MG63 (cell line): ENCODE data around the gene FRMD3. TPM values are rescaled to one million over a fixed set of nuclear protein-coding genes. Genes with fewer than 3 reads are reported as not detected.

Experiments used
- DNase-seq: peaks from one replicate; pipeline ENCODE4 v3.0.0-alpha.2; 2020
- H3K27me3 ChIP-seq: fragments of 250-450 bp; sonication (Bioruptor Pico); 2 replicates; pipeline ENCODE4 v1.5.1; 2020; ENCODE audit warnings: mild to moderate bottlenecking, moderate library complexity
- H3K36me3 ChIP-seq: fragments of 250-450 bp; sonication (Bioruptor Pico); 2 replicates; pipeline ENCODE4 v1.5.1; 2020; ENCODE audit warnings: mild to moderate bottlenecking, moderate library complexity
- H3K4me3 ChIP-seq: fragments of 250-450 bp; sonication (Bioruptor Pico); 2 replicates; pipeline ENCODE4 v1.5.1; 2020; ENCODE audit warnings: mild to moderate bottlenecking, moderate library complexity
- H3K9me3 ChIP-seq: fragments of 250-450 bp; sonication (Bioruptor Pico); 2 replicates; pipeline ENCODE4 v1.5.1; 2020; ENCODE audit warnings: mild to moderate bottlenecking, moderate library complexity
- total RNA-seq: library from RNA; depleted of rRNA; stranded (reverse); fragments of >200 nt; shearing (Covaris generic); gene quantifications from 2 replicates; pipeline ENCODE4 v1.2.3, GENCODE V29; 2014; ENCODE audit warnings: low replicate concordance; rRNA removed

Gene FRMD3
- 1.1 TPM in 1 of 2 replicates, not detected in the other for total RNA-seq

DNA sequence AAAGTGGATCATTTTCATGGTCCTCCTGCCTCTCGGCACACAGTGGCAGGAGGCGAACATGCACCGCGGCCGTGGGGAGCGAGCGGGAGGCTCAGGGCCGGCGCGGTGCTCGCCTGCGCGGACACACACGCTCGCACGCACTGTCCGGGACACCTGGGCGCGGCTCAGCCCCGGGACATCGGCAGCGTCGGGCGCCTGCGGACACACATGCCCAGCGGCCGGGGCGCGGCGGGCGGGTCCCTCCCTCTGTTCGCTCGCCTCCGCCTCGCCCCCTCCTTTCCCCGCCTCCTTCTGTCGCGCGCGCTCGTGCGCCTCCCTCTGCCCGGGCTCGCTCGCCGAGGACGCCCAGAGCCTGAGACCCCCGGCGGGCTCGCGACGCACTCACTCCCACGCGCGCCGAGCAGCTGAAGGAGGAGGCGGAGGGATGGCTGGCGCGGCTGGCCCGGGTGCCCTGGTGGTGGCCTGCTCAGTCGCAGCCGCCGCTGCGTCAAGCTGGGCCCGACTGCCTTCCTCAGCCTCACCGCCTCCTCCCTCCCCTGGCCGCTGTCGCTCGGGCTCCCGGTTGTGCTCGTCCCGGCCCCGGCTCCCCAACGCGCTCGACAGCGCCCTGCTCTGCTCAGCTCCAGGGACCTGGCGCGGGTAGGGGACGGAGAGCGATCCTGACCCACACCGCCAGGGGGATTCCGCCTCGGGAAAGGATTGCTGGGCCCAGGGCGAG is at the start of gene FRMD3:
FRMD3 (minus strand) TSS at position 230 of the 718 bp plus-strand sequence; CDS start at position 60, 170 bp downstream.
- H3K9me3 ChIP-seq: no peaks in the 10 kb centered on the region
- peak within 1 kb of the TSS; percentile 42 for H3K4me3 ChIP-seq
- H3K36me3 ChIP-seq: no peaks in the 10 kb centered on the region
- DNase-seq: peak; percentile 51
- peaks cover 3% of the 10 kb centered on the region; the same call in 1 of the 2 replicates for H3K27me3 ChIP-seq

DNA sequence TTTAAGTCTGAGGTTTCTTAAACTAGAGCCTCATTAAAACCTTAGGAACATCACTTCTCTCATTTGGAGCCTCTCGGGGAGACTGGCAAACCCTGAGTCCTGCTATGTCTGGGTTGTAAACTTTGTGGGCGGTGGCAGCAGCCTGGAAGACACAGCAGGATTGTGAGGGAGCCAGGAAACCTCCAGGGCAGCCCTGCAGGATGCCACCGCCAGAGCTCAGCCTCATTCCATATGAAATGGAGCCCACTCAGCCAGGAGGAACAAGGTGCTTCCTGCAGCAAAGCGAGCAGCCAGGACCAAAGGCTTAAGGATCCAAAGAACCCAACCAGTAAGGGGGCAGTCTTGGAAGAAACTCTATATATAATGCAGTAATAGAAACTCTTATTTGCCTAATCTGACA is 46.8 kb upstream of the FRMD3 start:
- Histone ChIP-seq H3K4me3 (no peak overlapping the region), H3K9me3 (no peaks in the 10 kb centered on the region), H3K27me3 (no peaks in the 10 kb centered on the region), H3K36me3 (no peaks in the 10 kb centered on the region)
- DNase-seq: no peak

DNA sequence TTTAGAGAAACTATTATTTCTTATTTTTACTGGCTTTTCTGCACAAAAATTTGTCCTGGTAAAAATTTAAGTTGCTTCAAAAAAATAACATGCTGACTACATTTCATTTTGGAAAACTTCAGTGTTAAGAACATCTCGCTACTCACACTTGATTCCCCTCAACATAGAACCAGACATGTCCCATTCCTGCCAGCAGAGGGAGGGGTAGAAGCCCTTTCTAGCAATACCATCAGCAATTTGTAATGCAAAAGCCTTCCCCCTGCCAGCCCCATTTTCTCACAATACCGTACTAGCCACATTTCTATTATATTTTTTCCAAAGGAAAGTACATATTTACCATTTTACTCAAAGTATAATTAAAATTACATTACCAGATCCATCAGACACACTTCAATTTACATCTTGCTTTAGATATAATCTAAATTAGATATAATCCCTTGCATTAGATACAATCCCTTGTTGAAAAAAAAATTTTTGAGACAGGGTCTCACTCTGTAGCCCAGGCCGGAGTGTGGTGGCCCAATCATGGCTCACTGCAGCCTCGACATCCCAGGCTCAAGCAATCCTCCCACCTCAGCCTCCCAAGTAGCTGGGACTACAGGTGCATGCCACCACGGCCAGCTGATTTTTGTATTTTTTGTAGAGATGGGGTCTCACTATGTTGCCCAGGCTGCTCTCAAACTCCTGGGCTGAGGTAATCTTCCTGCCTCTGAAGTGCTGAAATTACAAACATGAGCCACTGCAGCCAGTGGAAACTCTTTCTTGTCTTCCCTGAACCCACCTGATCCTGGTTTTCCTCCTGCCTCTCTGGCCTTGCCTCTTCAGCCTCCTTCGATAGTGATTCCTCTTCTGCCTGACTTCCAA is 45.2 kb upstream of the FRMD3 start:
- no peaks in the 10 kb centered on the region for H3K27me3 ChIP-seq
- H3K36me3 ChIP-seq: no peaks in the 10 kb centered on the region
- H3K4me3 ChIP-seq: no peak overlapping the region
- DNase-seq: peak; percentile 34
- no peaks in the 10 kb centered on the region for H3K9me3 ChIP-seq

DNA sequence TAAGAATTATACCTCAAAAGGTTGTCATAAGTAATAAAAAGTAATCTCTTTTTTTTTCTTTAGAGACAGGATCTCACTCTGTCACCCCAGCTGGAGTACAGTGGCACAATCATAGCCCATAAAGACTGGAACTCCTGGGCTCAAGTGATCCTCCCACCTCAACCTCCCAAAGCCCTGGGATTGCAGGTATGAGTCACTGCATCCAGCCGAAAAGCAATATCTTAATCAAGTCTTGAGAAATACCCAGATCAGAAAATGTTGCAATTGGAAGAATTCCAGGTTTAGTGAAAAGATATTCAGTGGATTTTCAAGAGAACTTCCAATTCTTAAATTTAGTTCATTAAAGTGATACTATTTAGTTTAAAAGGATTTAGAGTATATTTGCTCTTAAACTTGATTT is 43.8 kb upstream of the FRMD3 start:
- Histone ChIP-seq H3K4me3 (no peak overlapping the region), H3K9me3 (no peaks in the 10 kb centered on the region), H3K27me3 (no peaks in the 10 kb centered on the region), H3K36me3 (no peaks in the 10 kb centered on the region)
- no peak for DNase-seq

DNA sequence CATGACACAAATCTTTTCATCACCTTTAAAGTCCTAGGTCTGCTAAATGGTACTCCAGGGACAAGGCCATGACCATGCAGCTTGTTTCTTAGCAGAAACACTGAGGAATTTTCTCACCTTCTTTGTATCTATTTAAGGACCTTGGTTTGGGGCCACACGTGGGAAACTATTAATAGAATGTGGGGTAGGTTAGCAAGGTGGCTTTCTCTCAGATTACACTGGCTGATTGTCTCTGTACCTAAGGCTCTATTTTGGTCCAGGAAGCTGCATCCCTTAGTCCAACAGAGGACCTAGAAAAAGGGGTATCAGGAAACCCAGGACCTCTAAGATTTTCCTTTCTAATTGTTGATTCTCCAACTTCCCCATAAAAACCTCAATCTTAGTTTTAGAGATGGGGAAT is 36.3 kb upstream of the FRMD3 start:
- H3K4me3 ChIP-seq: no peak overlapping the region
- no peaks in the 10 kb centered on the region for H3K27me3 ChIP-seq

DNA sequence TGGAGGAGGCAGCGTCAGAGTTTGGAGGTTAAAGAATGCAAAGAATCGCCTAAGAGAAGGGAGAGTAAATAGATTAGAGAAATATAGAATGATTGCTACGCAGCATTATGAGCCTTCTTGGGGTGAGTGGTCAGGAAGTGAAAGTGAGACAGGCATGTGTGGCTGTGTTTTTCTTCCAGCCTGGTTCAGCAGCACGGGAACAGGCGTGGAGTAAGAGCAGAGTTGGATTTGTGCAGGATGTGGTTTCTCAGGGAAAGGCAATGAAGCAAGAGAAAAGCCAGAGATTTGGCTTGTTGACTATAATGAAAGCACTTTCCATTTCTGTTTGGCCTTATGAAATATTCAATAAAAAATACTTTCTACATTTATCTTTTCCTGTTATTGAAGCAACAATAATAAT is 34.3 kb upstream of the FRMD3 start:
- Histone ChIP-seq H3K4me3 (no peak overlapping the region), H3K27me3 (no peaks in the 10 kb centered on the region), H3K36me3 (no peaks in the 10 kb centered on the region), H3K9me3 (no peaks in the 10 kb centered on the region)
- DNase-seq: no peak

More for the DNA sequence above, 36.3 kb upstream of the FRMD3 start:
- Histone ChIP-seq H3K9me3 (no peaks in the 10 kb centered on the region), H3K36me3 (no peaks in the 10 kb centered on the region)
- DNase-seq: no peak

DNA sequence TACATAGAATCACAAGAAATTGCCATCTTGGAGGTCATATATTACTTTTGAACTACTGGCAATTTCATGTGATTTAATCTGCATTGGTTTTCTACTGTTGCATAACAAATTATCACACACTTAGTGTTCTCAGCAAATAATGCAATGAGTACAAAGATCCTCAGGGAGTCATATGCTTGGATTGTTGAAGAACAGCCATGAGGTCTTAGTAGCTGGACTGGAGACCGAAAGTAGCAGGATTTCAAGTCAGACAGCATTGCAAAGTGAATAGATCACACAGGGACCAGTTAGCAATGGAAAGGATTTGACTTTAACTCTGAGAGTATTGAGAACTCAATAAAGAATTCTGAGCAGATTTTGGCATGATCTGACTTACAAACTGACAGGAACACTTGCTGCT is 32.2 kb upstream of the FRMD3 start:
- DNase-seq: no peak
- no peaks in the 10 kb centered on the region for H3K27me3 ChIP-seq

DNA sequence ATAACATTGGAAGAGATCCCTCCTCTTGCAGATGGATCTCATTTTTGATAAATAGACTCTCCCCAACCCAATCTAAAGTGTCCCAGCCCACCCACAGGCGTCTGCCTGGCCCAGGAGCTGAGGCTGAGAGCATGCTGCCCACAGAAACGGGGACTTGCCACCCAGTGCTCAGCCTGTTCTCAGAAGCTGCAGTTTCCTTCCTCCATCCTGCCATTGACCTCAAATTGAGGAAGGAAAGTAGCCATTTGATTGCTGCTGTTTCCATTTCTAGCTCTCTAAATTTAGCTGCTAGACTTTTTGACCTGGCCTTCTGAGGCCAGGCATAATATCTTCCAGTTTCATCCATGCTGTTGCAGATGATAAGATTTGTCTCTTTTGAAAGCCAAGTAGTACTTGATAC is 31.1 kb upstream of the FRMD3 start:
- Histone ChIP-seq H3K4me3 (no peak overlapping the region), H3K9me3 (no peaks in the 10 kb centered on the region), H3K27me3 (no peaks in the 10 kb centered on the region), H3K36me3 (no peaks in the 10 kb centered on the region)
- DNase-seq: no peak

More for the DNA sequence above, 32.2 kb upstream of the FRMD3 start:
- Histone ChIP-seq H3K9me3 (no peaks in the 10 kb centered on the region), H3K4me3 (no peak overlapping the region), H3K36me3 (no peaks in the 10 kb centered on the region)

DNA sequence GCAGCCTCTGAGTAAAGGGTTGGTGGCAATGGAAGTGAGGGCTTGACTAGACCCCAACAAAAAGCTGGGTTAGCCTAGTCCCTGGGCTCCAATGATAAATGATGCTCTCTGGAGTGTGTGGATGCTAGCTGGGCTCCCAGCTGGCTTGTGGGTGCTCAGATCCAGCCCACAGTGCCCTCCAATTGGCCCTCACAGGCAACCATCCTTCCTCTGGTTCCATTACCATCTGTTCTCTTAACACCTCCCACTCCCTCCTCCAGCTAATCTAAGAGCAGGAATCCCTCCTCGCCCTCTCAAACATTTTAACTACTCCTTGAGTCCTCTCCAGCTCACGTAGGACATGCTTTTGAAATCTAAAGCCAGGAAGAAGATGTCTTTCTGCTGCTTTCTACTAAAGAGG is 25.2 kb upstream of the FRMD3 start:
- Histone ChIP-seq H3K9me3 (no peaks in the 10 kb centered on the region), H3K4me3 (no peak overlapping the region), H3K27me3 (no peaks in the 10 kb centered on the region), H3K36me3 (no peaks in the 10 kb centered on the region)
- DNase-seq: no peak

DNA sequence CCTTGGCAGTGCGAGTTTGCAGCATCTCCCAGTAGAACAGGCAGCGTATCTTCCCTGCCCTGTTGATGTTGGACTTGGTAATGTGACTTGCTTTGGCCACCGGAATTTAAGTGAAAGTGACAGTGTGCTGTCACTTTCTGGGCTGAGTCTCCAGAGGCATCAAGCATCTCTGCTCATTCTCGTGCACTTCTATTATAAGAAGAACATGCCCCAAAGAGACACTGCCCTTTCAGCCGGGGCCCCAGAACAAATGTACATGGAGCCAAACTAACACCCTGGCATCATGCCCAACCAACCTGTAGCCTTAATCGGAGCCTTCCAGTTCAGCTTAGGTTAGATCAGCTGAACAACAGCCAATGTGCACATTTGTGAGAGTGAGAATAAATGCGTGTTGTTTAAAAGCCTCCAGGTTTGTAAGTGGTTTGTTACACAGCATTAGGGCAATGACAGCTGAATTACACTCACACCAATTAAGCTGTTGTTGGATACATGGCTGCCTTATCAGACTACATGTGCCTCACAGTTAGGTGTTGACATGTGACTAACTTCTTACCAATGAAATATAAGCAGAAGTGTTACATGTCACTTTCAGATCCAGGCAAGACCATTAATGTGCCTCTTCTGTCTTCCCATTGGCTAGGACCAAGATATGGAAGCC is 22.1 kb upstream of the FRMD3 start:
- Histone ChIP-seq H3K27me3 (no peaks in the 10 kb centered on the region), H3K9me3 (no peaks in the 10 kb centered on the region), H3K4me3 (no peak overlapping the region), H3K36me3 (no peaks in the 10 kb centered on the region)
- no peak for DNase-seq

DNA sequence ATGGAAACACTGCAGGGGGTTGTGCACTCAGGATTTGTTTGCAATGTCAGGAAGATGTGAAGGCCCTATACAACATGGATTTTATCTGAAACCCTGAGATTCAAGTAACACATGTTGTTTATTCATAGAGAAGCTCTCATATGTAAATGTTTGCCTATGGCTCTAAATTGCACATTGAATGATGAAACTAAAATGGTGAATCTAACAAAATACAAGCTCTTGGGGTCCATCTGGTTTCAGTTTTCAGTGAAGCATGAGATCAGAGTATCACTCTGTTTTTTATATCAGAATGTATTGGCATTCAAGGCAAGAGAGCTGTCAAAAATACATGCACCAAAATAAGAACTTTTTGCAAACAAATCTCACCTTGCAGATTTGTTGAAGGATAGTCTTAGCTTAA is 19.6 kb upstream of the FRMD3 start:
- no peaks in the 10 kb centered on the region for H3K27me3 ChIP-seq
- DNase-seq: no peak
- H3K4me3 ChIP-seq: no peak overlapping the region
- H3K9me3 ChIP-seq: no peaks in the 10 kb centered on the region
- H3K36me3 ChIP-seq: no peaks in the 10 kb centered on the region

DNA sequence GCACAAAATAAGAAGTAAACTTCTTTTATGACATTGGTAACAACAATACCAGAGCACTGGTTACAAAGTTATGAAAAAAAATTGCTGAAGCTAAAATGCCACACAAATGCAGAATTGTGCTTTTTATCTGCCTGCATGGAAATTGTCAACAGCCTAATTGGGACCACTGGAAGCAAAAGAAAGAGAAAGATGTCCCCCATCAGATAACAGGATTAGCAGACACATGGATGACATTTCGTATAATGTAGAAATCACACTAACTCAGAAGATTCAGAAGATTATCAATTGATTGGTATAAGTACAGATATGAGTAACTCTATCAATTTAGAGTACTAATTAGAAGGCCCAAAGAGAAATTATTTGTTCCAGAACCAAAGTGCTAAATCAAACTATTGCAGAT is 19.1 kb upstream of the FRMD3 start:
- Histone ChIP-seq H3K27me3 (no peaks in the 10 kb centered on the region), H3K9me3 (no peaks in the 10 kb centered on the region), H3K4me3 (no peak overlapping the region), H3K36me3 (no peaks in the 10 kb centered on the region)
- no peak for DNase-seq

DNA sequence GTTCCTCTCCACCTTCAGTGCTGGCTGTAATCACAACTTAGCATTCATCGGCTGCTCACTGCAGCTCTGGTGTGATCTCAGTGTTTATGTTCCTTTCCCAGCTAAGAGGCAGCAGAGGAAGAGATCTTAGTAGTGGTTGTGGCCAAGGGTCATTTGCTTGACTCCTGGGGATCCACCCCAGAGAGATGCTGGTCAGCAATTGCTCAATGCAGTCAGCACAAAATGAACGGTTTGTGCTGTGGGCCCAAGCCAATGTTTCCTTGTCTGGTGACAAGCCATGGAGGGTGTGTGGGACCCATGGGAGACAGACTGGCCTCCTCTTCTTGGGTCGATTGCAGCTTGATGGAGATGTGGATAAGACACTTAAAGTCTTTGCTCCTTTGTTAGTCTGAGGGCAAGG is 16.1 kb upstream of the FRMD3 start:
- Histone ChIP-seq H3K9me3 (no peaks in the 10 kb centered on the region), H3K36me3 (no peaks in the 10 kb centered on the region), H3K4me3 (no peak overlapping the region), H3K27me3 (no peaks in the 10 kb centered on the region)
- no peak for DNase-seq

DNA sequence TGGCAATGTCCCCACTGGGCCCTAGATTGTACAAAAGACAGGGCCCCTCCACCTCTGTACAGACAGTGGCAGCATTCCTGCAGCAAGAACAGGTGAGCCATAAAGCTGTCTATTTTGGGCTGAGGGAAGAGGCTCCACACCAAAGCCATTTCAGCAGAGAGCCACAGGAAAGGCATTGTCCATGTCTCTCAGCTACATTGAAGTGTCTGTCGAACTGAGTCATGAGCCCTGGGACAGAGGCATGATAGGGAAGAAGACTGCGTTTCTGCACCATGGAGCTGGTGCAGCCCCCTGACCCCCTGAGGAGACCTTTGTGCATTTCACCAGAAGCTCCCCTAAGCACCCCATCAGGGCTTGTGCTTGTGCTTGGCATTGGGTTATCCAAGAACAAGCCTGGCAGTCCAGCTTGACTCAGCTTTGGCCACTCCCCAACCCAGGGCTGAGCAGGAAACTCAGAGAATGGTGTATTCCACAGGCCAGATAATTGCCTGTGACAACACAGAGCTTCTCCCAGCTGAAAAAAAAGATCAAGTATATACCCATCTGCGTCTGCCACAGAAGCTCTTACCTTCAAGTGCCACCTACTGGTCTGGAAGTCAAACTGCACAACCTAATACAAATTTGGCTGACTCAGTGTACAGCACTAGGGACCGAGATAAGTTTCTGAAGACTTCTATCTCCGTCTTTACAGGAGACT is 5.9 kb upstream of the FRMD3 start:
- no peak overlapping the region for H3K4me3 ChIP-seq
- no peaks in the 10 kb centered on the region for H3K9me3 ChIP-seq
- no peaks in the 10 kb centered on the region for H3K36me3 ChIP-seq
- H3K27me3 ChIP-seq: no peaks in the 10 kb centered on the region
- peak; percentile 44 for DNase-seq

DNA sequence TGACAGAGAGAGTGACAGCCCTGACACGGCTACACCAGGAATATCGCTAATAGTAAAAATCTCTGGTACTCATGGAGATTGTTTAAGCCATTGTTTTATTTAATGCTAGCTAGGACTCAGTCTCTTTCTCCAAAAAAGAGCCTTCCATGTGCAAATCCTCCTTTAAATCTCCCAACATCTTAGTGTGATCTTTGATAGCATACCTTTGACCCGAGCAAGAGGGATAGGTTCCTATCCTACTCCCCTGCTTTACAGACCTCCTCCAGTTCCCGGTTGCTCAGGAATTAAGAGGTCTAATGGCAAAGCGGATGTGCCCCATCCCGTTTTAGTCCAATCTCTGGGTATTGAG is 663 bp upstream of the FRMD3 start:
- peak overlapping the region; percentile 42; the same call in 1 of the 2 replicates for H3K4me3 ChIP-seq
- peaks cover 3% of the 10 kb centered on the region; the same call in 1 of the 2 replicates for H3K27me3 ChIP-seq
- no peaks in the 10 kb centered on the region for H3K9me3 ChIP-seq
- no peaks in the 10 kb centered on the region for H3K36me3 ChIP-seq
- DNase-seq: no peak

DNA sequence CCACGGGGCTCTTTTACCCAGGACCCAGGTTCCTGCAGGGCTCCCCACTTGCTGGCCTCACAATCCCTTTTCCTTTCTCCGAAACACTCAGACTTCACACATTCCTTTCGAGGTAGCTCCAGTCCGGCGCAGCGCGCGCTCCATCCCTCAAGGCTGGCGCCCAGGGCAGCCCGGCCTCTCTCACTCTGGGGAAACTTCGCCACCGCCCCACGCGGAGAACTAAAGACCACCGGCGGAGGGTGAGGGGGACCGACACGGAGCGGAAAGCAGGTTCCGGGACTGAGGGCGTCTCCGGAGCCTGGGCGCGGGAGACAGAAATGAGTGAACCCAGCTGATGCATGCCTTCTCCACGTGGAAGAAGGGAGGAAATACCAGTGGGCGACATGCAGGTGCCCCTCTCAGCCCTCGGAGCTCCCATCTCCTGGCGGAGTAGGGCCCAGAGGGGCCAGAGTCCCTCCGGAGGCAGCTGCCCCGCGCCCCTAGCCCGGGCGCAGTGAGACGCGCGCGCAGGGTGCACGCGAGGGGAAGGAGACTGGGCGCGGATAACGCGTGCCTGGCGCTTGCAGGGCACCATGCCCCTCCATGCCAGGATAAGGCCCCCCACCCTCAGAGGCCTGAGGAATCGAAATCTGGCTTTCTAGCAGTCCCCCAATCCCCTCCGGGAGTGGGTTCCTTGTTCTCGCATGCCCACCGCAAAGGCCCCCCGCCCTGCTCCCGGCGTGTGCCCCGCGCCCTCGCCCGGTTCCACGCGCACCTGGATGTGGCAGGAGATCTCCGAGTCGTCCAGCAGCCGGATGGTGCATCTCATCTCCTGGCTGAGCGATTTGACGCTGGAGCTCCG is 650 bp downstream of the FRMD3 start:
- DNase-seq: no peak

More for the DNA sequence above, 650 bp downstream of the FRMD3 start:
- peaks cover 3% of the 10 kb centered on the region; the same call in 1 of the 2 replicates for H3K27me3 ChIP-seq
- peak overlapping the region; percentile 42; the same call in 1 of the 2 replicates for H3K4me3 ChIP-seq
- no peaks in the 10 kb centered on the region for H3K9me3 ChIP-seq
- H3K36me3 ChIP-seq: no peaks in the 10 kb centered on the region
